GOT3 (cell line): Measurements from ENCODE around the gene HDLBP.
"Not testable (repeated sequence)": the region's sequence is repeated elsewhere in the genome, so short reads cannot be mapped to it uniquely, and the experiment has no call there.

ENCODE experiments used
- DNase-seq: peaks from one replicate; lab custom pipeline; 2025; ENCODE audit warnings: mixed read lengths; lab: John Stamatoyannopoulos, UW

The HDLBP gene

DNA sequence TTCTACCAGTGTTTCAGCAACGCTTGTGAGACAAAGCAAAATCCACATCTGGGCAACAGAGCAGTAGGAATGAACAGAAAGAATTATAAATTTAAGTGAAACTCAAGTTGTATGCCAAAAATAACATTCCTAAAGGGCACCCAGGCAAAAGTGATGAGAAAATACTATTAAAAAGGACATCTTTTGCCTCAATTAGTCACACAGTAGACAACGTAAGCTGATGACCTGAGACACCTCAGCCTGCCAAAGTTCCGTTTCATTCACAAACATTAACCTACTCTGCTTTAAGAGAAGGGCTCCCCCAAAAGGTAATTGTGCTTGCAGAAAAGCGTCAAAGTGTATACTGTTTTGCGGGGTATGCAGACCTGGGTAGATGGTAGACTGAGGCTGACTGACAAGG, 7.2 kb downstream of the HDLBP start:
- no peak for DNase-seq

DNA sequence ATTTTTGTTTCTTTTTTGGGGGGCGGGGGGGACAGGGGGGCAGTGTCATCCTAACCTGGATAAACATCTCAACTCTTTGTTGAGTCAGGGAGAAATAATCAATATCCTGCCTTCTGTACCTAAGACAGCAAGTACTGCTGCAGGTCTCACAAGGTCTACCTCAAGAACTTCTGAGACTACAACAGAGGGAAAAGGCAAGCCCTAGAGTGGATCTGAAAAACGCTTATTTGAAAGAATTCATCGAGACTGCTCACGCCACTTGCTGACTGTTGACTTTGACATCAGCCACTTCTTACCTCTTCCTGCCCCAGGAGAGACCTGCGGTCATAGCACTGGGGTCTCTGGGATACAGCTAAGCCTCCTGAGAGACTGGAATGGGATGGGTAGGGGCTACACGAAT, 8.4 kb downstream of the HDLBP start:
- no peak for DNase-seq

DNA sequence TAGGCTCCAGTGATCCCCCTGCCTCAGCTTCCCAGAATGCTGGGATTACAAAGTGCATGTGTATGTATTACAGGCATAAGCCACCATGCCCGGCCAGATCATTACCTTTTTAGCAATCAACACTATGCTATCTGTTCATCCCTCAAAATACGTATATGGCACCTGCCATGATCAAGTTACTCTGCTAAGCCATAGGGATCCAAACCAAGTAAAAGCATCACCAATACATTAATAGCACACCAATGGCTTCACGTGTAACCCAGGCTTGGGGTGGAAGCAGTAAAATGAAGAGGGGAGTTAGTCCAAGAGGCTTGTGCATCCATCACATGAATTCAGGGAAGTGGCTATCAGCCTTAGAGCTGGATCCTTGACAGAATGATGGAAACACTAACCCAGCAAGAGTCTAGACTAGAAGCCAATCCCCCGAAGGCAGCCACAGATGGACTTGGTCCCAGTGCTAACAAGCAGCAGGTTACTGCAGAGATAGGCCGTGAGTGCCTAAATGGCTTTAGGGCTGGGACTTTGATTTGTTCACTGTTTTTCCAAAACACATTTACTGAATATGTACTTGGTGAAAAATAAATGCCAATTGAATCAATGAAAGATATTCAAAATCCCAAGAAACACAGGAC, 11.3 kb downstream of the HDLBP start:
- DNase-seq: no peak

DNA sequence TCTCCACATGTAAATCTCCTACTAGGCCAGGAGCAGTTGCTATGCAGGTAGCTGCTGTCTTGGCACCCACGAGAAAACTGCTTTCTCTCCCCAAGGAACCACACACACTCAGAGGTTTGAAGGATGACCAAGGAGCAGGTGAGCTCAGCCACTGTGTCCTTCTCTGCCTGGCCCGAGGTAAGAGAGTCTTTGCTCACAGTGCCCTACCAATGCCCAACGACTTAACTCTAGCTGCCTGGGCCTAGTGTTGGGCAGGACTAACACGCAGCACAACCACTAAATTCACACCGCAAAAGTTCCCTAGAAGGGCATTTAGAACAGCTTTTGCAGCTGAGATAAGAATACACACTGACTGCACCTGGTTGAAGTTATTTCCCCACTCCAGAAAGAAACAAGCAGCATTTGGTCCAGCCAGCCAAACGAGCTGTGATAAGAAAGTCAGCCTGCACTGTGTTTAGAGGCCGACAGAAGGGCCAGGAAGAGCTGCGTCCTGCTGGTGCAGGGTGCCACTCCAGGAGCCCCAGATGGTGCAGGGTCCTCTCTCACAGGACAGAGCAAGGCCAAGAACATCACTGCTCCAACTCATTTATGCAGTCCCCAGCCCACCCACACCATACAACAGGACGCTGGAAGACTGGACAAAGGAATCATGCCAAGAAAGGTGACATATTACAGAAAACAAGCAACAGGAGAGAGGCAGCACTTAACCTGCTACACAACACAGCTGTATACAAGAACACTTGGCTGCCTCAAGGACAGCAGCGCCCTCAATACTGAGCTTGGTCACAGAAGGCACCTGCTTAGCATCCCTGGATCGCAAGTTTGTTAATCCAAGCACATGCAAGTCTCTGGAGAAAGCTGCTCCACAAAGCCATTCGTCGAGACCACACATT, 12.5 kb downstream of the HDLBP start:
- no peak for DNase-seq

DNA sequence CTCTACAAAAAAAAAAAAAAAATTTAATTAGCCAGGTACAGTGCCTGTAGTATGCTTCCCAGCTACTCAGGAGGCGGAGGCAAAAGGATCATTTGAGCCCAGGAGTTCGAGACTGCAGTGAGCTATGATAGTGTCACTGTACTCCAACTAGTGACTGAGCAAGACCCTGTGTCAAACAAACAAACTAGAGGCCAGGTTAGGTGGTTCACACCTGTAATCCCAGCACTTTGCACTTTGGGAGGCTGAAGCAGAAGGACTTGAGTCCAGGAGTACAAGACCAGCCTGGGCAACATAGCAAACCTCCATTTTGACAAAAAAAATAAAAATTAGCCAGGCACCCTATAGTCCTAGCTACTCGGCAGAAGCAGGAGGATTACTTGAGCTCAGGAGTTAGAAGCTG, 13.4 kb downstream of the HDLBP start:
- no peak for DNase-seq

DNA sequence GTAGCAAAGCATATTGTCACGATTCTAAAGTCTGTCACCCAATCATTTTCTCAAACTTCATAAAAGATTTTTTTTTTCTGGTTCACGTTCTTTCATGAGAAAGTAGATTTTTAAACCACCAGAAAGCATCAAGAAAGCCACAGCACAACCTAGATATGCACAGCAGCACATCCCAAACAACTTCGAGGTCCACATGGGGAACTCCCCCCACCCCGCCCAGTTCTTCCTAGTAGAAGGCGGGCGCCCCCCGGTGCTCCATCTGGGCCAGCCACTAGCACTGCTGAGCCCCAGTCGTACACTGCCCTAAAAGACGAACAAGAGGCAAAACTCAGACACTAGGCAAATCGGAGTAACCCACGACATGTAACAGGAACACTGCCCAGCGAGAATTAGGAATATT, 15.5 kb downstream of the HDLBP start:
- no peak for DNase-seq

DNA sequence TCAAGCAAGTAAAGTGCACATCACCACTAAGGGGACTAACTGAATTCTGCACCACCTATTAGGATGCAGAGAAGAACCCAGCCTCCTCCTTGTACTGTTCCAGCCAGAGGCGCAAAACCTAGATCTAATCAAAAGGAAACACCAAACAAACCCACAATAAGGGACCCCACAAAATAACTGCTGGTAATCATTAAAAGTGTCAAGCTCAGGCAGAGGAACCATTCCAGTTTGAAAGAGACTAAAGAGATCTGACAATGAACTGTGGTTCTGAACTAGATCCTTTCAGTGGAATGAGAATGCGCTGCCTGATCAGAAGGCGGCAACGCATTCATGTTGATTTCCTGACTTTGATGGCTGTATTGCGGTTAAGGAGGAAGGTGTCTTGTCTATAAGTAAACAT, 16.8 kb downstream of the HDLBP start:
- DNase-seq: no peak

DNA sequence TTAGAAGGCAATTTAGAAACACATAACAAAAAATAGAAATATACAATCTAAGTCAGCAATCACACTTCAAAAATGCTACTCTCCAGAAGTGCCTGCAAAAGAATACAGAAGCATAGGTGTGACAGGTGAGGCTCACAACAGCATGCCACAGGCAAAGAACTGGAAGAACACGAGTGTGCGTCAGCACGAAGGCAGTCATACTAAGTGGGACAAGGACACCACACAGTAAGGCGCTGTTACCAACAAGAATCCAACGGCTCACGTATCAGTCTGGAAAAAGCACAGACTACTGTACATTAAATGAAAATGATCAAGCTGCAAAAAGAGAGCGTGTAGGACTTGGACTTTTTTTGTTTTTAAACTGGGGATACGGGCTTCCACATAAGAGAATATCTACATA, 18.7 kb downstream of the HDLBP start:
- no peak for DNase-seq

DNA sequence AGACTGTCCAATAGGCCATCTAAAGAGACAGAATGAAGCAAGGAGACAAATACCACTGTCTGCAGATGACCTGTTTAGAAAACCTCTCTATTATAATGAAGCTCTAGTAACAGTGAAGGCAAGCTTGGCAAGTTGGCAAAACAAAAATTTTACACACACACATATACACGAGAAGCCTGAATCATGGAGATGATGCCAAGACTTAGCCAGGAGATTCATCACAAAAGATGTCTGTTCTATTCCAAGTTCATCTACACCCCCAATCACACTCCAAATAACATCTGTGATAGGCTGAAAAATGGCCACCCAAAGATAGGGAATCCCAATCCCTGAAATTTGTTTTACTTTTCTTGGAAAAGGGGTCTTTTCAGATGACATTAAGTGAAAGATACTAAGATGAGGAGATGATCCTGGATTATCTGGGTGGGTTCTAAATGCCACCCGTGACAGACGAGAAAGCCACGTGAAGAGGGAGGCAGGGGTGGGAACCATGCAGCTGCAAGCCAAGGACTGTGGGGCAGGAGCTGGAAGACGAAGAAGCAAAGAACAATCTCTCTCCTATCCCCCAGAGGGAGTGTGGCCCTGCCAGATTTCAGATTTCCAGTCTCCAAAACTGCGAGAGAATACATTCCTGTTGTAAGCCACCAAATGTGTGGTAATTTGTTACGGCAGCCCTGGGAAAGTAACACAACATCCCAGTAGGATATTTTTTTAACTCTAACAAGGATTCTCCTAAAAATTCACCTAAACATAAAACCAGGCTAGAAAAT, 20.0 kb downstream of the HDLBP start:
- no peak for DNase-seq

DNA sequence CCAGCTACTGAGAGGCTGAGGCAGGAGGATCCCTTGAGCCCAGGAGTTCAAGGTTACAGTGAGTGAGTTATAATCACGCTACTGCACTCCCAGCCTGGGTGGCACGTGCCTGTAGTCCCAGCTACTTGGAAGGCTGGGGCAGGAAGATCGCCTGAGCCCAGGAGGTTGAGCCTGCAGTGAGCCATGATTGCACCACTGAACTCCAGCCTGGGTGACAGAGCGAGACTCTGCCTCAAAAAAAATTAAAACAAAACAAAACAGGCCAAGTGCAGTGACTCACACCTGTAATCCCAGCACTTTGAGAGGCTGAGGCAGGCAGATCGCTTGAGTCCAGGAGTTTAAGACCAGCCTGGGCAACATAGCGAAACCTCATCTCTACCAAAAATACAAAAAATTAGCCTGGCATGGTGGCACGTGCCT, 22.1 kb downstream of the HDLBP start:
- not testable (repeated sequence) for DNase-seq

DNA sequence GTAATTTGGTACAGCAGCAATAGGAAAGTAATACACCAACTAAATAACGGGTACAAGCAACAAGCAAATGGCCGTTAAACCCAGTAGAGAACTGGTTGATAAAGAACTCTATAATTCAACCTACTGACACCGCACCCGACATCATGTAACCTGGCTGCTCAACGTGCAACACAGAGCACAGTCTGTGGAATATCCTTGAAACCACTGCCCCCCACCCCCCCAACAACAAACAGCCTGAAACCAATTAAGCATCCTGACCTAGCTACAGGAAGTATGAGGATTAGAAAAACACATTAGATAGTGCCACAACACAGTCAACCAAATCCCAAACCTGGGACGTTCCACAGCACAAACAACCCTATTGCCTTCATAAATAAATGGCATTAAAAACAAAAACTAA, 23.5 kb downstream of the HDLBP start:
- no peak for DNase-seq

DNA sequence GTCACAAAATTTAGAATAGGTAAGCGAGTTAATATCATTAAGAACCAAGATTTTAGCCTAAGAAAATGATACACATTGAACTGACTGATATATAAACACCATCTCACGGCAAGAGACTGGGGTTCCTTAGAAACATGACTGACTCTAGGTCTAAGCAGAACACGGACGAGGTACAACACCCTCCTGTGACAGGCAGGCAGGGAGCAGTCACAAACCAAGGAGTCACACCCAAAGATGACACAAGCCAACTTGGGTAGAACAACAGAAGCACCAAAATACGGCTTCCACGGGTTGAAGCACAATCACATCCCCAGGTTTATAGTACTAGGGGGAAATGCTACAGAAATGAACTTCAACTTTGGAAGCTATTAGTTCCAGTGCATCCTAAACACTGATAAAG, 24.3 kb downstream of the HDLBP start:
- no peak for DNase-seq

DNA sequence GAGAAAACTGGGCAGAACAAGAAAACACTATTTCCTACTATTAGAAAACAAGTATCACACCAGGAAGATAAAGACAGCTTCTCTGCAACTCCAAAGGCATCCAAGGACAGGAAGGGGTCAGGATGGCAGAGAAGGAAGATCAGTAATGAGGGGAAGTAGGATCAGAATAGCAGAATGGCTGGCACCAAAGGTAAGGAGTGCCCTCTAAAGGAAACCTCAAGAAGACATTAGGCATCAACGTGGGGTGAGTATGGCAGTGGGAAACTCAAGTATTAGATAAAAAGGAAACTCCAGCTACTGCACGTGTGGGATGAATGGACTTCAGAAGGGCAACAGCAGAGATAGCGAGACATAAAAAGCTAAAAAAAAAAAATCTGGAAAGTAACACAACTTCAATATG, 25.9 kb downstream of the HDLBP start:
- DNase-seq: no peak

DNA sequence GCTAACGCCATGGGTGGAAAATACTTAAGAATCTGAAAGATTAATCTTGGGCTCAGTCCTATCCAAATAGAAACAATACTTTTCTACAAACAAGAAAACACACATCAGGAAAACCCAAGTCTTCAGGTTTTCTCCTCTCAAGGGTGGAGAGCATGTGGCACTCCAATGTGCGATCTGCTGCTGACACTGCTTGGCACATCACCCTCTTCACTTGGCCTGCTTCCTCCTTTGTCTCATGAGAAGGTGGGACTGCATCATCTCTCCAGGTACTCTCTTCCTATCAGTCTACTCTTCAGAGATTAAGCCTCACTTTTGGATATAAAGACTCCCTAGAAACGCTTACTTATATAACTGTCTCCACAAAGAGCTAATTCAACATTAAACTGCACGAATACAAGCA, 26.4 kb downstream of the HDLBP start:
- no peak for DNase-seq

DNA sequence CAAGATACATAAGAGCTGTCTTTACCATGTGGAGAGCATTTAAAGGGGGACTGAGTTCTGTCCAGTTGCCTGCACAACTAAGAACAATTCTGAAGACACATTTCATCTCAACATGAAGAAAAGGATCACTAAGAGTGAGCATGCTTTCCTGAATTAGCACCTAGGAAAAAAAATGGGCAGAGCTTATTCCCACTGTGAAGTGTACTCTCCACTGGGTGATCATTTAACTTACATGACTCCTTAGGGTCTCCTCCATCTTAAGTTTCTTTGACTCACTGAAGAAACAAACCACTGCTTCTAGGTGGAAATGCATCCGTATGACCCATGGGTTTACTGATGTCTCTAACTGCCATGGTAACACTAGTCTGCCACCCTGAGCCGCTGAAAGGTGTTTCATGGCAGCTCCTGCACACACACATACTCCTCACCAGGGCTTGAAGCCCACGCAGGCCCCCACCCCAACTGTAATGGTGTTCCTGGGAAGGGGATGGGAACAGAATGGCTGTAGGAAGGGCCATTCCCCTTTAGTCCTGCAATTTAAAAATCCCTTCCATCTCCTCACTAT, 27.1 kb downstream of the HDLBP start:
- DNase-seq: no peak

DNA sequence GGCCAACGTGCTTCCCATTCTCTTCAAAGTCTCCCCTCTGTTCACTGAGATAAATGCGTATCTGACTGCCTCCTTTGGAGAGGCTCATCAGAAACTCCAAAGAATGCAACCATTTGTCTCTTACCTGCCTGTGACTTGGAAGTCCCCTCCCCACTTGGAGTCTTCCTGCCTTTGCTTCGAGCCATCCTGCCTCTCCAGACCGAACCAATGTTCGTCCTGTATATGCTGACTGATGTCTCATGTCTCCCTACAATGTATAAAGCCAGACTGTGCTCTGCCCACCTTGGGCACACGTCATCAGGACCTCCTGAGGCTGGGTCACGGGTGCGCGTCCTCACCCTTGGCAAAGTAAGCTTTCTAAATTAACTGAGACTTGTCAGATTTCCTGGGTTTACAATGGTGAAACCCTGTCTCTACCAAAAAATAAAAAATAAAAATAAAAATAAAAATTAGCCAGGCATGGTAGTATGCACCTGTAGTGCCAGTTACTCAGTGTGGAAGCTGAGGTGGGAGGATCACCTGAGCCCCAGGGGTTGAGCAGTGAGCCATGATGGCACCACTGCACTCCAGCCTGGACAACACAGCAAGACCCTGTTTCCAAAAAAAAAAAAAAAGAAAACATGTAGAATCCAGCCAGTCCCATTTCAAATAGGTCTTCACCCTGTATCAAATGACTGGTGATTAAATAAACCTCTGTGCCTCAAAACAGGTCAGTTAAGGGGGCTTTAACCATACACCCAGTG, 29.0 kb downstream of the HDLBP start:
- DNase-seq: no peak

DNA sequence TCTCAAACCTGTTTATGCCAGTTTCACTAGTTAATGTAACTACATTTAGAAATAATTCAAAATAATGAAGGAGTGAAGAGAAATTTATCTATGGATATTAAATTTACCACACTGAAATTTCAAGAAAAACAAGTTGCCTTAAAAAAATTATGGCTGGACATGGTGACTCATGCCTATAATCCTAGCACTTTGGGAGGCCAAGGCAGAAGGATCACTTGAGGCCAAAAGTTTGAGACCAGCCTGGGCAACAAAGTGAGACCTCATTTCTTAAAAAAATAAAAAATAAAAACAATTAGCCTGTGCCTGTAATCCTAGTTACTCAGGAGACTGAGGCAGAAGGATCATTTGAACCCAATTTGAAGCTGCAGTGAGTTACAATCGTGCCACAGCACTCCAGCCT, 29.9 kb downstream of the HDLBP start:
- no peak for DNase-seq

DNA sequence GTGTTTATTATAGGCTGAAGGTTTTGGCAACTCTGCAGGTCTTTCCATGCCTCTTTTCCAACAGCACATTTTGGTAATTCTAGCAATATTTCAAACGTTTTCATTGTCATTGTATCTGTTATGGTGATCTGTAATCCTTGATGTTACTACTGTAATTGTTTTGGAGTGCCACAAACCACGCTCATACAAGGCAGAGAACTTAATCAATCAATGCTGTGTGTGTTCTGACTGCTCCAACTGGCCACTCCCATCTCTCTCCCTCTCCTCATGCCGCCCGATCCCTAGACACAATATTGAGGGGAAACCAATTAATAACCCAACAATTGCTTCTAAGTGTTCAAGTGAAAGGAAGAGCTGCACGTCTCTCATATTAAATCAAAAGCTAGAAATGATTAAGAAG, 32.9 kb downstream of the HDLBP start:
- DNase-seq: no peak

DNA sequence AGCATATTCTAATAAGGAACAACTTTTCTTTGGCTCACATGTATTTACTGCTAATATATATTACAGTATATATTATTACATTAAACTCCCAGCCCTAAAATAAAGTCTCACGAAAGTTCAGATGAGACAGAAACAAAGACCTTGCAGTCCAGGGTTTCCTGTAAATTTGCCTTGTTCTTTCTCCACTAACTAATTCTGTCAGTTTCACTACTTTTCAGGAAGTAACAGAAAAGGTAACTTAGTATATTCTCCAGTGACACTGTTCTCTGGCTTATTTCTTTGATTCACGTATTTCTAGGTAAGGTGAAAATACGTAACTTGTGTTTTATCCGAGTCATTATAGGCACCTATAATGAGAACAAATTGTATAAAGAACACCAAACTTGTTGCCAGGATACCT, 35.2 kb downstream of the HDLBP start:
- no peak for DNase-seq

DNA sequence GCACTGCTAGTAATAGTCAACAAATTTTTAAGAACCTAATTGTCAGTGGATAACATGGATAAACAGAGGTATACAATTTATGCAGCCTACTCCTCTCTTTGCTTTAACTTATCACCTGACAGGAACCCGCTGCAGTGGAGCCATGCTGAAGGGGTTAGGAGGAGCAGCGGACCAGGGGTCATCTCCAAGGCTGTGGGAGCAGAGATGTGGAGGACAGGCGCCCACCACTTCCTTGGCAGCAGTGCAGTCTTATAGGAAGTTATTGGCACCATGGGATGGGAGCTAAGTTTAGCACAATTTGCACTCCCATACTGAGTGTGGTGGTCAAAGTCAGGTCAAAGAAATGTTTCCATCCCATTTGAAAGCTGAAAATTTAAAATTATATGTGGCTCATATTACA, 35.6 kb downstream of the HDLBP start:
- no peak for DNase-seq

DNA sequence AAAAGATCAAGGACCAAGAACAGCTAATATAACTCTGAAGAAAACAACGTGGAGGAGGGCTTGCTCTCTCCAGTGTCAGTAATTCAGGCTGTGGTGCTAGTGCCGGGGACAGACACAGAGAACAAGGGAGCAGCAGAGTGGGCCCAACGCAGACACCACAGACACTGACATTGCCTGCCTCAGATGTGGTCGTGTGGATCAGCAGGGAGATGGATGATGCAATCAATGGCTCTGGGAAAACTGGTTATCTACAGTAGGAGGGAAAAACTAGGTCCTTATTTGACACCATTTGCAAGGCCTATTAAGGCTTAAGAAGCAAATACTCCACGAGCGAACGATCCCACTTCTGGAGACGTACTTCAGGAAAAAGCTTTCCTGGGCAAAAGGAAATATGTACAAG, 36.1 kb downstream of the HDLBP start:
- DNase-seq: no peak

DNA sequence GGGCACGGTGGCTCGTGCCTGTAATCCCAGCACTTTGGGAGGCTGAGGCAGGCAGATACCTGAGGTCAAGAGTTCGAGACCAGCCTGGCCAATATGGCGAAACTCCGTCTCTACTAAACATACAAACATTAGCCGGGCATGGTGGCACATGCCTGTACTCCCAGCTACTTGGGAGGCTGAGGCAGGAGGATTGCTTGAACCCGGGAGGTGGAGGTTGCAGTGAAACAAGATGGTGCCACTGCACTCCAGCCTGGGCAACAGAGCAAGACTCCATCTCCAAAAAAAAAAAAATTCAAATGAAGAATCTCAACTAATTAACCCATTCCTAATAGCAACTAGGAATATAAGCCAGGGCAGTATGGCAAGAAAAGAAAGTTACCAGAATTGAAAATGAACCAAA, 37.2 kb downstream of the HDLBP start:
- DNase-seq: not testable (repeated sequence)
